Measurements from ENCODE around the gene ZNF691. TPM values are rescaled to one million over a fixed set of nuclear protein-coding genes. Genes with fewer than 3 reads are reported as not detected.

ZNF691 gene, protein sequence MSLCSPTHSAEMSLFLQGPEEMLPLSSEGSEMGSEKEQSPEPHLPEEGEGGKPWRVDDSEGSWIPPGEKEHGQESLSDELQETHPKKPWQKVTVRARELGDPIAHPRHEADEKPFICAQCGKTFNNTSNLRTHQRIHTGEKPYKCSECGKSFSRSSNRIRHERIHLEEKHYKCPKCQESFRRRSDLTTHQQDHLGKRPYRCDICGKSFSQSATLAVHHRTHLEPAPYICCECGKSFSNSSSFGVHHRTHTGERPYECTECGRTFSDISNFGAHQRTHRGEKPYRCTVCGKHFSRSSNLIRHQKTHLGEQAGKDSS
- total RNA-seq: 11.7 TPM
- polyA plus RNA-seq (ENCODE audit: insufficient read depth, low read depth, low replicate concordance): 17.3 TPM
- long read RNA-seq, donor 1, partial matches to known transcripts: 0 of 7 reads
- long read RNA-seq, donor 1, other reads (novel, unspliced or antisense): 0 of 7 reads
- long read RNA-seq, donor 2, partial matches to known transcripts: 0 of 4 reads
- long read RNA-seq, donor 2, other reads (novel, unspliced or antisense): 0 of 4 reads
- long read RNA-seq, donor 3, partial matches to known transcripts: 0 of 4 reads
- long read RNA-seq, donor 3, other reads (novel, unspliced or antisense): 0 of 4 reads
- long read RNA-seq, donor 4, transcript ZNF691-206 (2 exons, 1,577 nt): major isoform, 5 of 5 reads
- long read RNA-seq, donor 4, partial matches to known transcripts: 0 of 5 reads
- long read RNA-seq, donor 4, other reads (novel, unspliced or antisense): 0 of 5 reads
- long read RNA-seq, donor 5: 0 reads
- long read RNA-seq, donor 6, transcript ZNF691-206 (2 exons, 1,577 nt): major isoform, 5 of 9 reads
- long read RNA-seq, donor 6, partial matches to known transcripts: 0 of 9 reads
- long read RNA-seq, donor 6, other reads (novel, unspliced or antisense): 0 of 9 reads
- long read RNA-seq, donor 7, transcript ZNF691-206 (2 exons, 1,577 nt): major isoform, 8 of 13 reads
- long read RNA-seq, donor 7, partial matches to known transcripts: 0 of 13 reads
- long read RNA-seq, donor 7, other reads (novel, unspliced or antisense): 3 of 13 reads
- long read RNA-seq, donor 8, transcript ZNF691-206 (2 exons, 1,577 nt): major isoform, 8 of 13 reads
- long read RNA-seq, donor 8, partial matches to known transcripts: 0 of 13 reads
- long read RNA-seq, donor 8, other reads (novel, unspliced or antisense): 0 of 13 reads
- long read RNA-seq, donor 9, partial matches to known transcripts: 0 of 3 reads
- long read RNA-seq, donor 9, other reads (novel, unspliced or antisense): 0 of 3 reads
- long read RNA-seq, donor 10, partial matches to known transcripts: 6 of 7 reads
- long read RNA-seq, donor 10, other reads (novel, unspliced or antisense): 0 of 7 reads

DNA sequence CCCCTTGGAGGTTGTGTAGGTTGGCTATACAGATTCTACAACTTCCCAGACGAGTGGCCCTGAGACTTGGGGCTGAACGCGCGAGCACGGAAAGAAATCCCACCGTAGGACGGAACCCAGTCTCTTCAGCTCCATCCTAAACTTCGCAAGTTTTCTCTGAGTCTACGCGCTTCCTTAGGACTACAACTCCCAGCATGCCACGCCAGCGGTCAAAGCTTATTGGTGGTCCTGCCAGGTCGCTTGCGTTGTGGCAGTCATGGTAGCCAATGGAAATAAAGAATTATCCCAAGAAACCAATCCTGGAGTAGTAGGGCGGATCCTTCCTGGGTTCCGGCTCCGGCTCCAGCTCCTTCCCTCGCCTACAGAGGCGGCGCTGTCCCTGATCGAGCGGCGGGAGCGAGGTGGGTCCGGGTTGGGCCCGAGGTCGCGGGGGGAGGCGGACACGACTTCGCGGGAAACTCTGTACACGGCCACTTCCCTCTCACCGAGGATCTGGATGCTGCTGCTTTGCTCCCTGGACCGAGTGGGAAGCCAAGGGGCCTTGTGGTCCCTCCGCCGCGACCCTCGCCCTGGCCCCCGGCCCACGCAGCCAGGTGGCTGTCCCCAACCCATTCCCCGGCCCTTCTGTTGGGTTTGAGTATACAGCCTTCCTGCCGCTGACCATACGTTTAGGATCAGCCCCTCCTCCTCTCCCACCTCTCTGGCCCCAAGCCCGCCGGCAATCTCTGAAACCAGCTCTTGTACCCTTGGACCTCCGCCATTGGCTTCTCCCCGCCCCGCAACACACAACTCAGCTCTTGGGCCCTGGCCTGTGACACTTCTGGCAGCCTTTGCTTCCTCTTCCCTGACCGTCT lies at the start of gene ZNF691:
TSS of gene ZNF691 (plus strand) at position 357 of the 854 bp plus-strand sequence. CDS start 3,046 bp downstream, outside the sequence.
- Histone ChIP-seq H3K27me3 (ENCODE audit: control insufficient read depth, insufficient read depth, low read length) (no peaks in the 10 kb centered on the region), H3K4me3 (ENCODE audit: low read length in 3 of 3) (peak within 1 kb of the TSS; percentile 75 to 90 (median 87)), H3K9ac (ENCODE audit: low read length in 3 of 3) (peak within 1 kb of the TSS; percentile 75 to 84 (median 81)), H3K9me3 (ENCODE audit: control insufficient read depth in 2 of 3, insufficient read depth in 1 of 3, low read length in 3 of 3) (no peaks in the 10 kb centered on the region), H3K36me3 (ENCODE audit: control insufficient read depth in 2 of 3, insufficient read depth in 3 of 3, low read length in 3 of 3) (peaks cover 5 to 12% (median 9%) of the 10 kb centered on the region in 3 donors), H3K27ac (ENCODE audit: low read depth in 2 of 2, low read length in 2 of 2) (peak within 1 kb of the TSS in 1 of 2 donors; percentile 58), H3K4me1 (ENCODE audit: control insufficient read depth in 2 of 3, insufficient read depth in 2 of 3, low read depth in 1 of 3, low read length in 3 of 3) (peaks cover 0 to 9% (median 6%) of the 10 kb centered on the region in 3 donors)
- DNase-seq: peak; percentile 95 to 99 (median 97)
- TF ChIP-seq, protein P1, sequence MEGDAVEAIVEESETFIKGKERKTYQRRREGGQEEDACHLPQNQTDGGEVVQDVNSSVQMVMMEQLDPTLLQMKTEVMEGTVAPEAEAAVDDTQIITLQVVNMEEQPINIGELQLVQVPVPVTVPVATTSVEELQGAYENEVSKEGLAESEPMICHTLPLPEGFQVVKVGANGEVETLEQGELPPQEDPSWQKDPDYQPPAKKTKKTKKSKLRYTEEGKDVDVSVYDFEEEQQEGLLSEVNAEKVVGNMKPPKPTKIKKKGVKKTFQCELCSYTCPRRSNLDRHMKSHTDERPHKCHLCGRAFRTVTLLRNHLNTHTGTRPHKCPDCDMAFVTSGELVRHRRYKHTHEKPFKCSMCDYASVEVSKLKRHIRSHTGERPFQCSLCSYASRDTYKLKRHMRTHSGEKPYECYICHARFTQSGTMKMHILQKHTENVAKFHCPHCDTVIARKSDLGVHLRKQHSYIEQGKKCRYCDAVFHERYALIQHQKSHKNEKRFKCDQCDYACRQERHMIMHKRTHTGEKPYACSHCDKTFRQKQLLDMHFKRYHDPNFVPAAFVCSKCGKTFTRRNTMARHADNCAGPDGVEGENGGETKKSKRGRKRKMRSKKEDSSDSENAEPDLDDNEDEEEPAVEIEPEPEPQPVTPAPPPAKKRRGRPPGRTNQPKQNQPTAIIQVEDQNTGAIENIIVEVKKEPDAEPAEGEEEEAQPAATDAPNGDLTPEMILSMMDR (IDR thresholded peaks at IDR 0.05; ENCODE audit: borderline replicate concordance, extremely low read depth, insufficient read depth): peak; percentile 41
- intact Hi-C loops (cut with DNase I): no loop called here
- peak; percentile 89 for FAIRE-seq

DNA sequence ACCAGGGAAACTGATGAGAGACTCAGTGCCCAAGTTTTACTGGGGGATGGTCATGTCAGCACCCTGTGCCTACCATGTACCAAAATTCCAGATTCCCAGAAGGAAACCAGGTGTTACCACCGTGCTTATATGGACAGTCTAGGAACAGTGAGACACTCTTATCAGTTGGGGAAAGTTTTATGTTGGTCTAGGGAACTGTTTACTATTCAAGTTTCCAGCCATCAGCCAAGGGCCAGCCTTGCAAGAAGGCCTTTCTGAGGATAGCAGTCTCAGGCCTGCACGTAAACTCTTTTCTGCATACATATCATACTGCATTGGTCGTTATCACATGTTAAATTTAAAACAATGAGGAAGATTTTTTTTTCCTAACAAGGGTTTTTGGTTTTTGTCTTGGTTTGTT lies 49.0 kb upstream of the ZNF691 start:
- DNase-seq (no peak), FAIRE-seq (no peak)
- intact Hi-C loops (cut with DNase I): no loop called here
- Histone ChIP-seq H3K9ac (ENCODE audit: low read length in 3 of 3) (no peak overlapping the region), H3K27ac (ENCODE audit: low read depth in 2 of 2, low read length in 2 of 2) (no peak overlapping the region), H3K9me3 (ENCODE audit: control insufficient read depth in 2 of 3, insufficient read depth in 1 of 3, low read length in 3 of 3) (no peaks in the 10 kb centered on the region), H3K36me3 (ENCODE audit: control insufficient read depth in 2 of 3, insufficient read depth in 3 of 3, low read length in 3 of 3) (no peaks in the 10 kb centered on the region), H3K4me3 (ENCODE audit: low read length in 3 of 3) (no peak overlapping the region), H3K27me3 (ENCODE audit: control insufficient read depth, insufficient read depth, low read length) (no peaks in the 10 kb centered on the region), H3K4me1 (ENCODE audit: control insufficient read depth in 2 of 3, insufficient read depth in 2 of 3, low read depth in 1 of 3, low read length in 3 of 3) (no peaks in the 10 kb centered on the region)
- TF ChIP-seq, protein P1 (IDR thresholded peaks at IDR 0.05; ENCODE audit: borderline replicate concordance, extremely low read depth, insufficient read depth): no peak

DNA sequence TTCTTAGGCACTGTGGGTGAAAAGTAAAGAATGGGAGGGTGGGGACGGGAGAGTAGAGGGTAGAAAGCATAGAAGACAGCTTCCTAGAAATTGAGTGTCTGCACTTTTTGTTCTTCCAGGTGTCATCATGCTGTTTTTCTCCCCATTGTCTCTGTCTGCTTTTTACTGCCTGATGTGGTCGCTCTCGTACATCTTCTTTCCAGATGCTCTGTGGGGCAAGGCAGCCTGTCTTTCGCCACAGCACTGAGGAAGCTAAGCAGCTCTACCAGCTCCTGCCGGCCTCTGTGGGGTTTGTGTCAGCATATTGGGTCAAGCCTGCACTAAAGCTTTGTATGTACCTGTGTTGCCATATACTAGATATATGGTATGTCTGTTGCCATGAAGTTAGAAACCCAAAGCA lies 48.4 kb upstream of the ZNF691 start:
- intact Hi-C loops (cut with DNase I): no loop called here
- no peak for FAIRE-seq

More for the DNA sequence above, 48.4 kb upstream of the ZNF691 start:
- DNase-seq: no peak
- TF ChIP-seq, protein P1 (IDR thresholded peaks at IDR 0.05; ENCODE audit: borderline replicate concordance, extremely low read depth, insufficient read depth): no peak
- Histone ChIP-seq H3K4me1 (ENCODE audit: control insufficient read depth in 2 of 3, insufficient read depth in 2 of 3, low read depth in 1 of 3, low read length in 3 of 3) (no peaks in the 10 kb centered on the region), H3K27ac (ENCODE audit: low read depth in 2 of 2, low read length in 2 of 2) (no peak overlapping the region), H3K9me3 (ENCODE audit: control insufficient read depth in 2 of 3, insufficient read depth in 1 of 3, low read length in 3 of 3) (no peaks in the 10 kb centered on the region), H3K4me3 (ENCODE audit: low read length in 3 of 3) (no peak overlapping the region), H3K36me3 (ENCODE audit: control insufficient read depth in 2 of 3, insufficient read depth in 3 of 3, low read length in 3 of 3) (no peaks in the 10 kb centered on the region), H3K9ac (ENCODE audit: low read length in 3 of 3) (no peak overlapping the region), H3K27me3 (ENCODE audit: control insufficient read depth, insufficient read depth, low read length) (no peaks in the 10 kb centered on the region)

Measured in kidney (tissue), 22 donors.